IMR-90 (cell line): ENCODE measurements around the gene RNF41. TPM values are rescaled to one million over a fixed set of nuclear protein-coding genes. Genes with fewer than 3 reads are reported as not detected.
A peak's percentile ranks its signal among the peaks of the same experiment; 100 is the strongest.

Experiments used
- ATAC-seq: fragments of 200-7000 bp; cut with Tn5 transposase; 2 replicates; pipeline ENCODE4 v1.9.1; 2020; ENCODE audit warnings: low read depth, mild to moderate bottlenecking, moderate library complexity
- BruUV-seq: library from RNA; stranded (reverse); fragments of 400-500 nt; replicated peaks from 2 replicates; lab custom pipeline; 2021; lab: Mats Ljungman, UMichigan
- CTCF ChIA-PET: fragments of 300-600 bp; formaldehyde crosslinking; extraction: SDS; loops from one replicate; lab custom pipeline; 2021; ENCODE audit warnings: antibody characterized with exemption; lab: Yijun Ruan, JAX
- POLR2A ChIA-PET: fragments of 300-600 bp; sonication (Branson Sonifier 250); formaldehyde crosslinking; loops from one replicate; lab custom pipeline; 2022; ENCODE audit warnings: antibody characterized with exemption; ENCODE audit not compliant: unreplicated experiment; lab: Charles Lee
- DNase-seq: peaks from one replicate; pipeline ENCODE4 v3.0.0; 2013
- H2AFZ ChIP-seq: replicated peaks from 2 replicates; pipeline ENCODE3; 2013; ENCODE audit warnings: low read length, mild to moderate bottlenecking; ENCODE audit not compliant: poor library complexity
- H2AK5ac ChIP-seq: 2 replicates; pipeline ENCODE4 v1.6.1; 2013; ENCODE audit warnings: low read depth, low read length, inconsistent platforms
- H2AK9ac ChIP-seq: replicated peaks from 2 replicates; pipeline ENCODE3; 2013; ENCODE audit warnings: mild to moderate bottlenecking, low read depth, low read length, moderate library complexity; ENCODE audit not compliant: poor library complexity
- H2BK120ac ChIP-seq: 2 replicates; pipeline ENCODE4 v1.6.1; 2013; ENCODE audit warnings: low read depth, low read length, inconsistent platforms
- H2BK15ac ChIP-seq: 3 replicates; pipeline ENCODE4 v1.6.1; 2013; ENCODE audit warnings: low read depth, low read length, inconsistent platforms
- H2BK20ac ChIP-seq: 2 replicates; pipeline ENCODE4 v1.6.1; 2013; ENCODE audit warnings: low read depth, mild to moderate bottlenecking, inconsistent platforms, low read length, moderate library complexity
- H2BK5ac ChIP-seq: 2 replicates; pipeline ENCODE4 v1.6.1; 2013; ENCODE audit warnings: mild to moderate bottlenecking, low read depth, low read length, inconsistent platforms; ENCODE audit not compliant: poor library complexity, severe bottlenecking
- H3K14ac ChIP-seq: replicated peaks from 2 replicates; pipeline ENCODE4 v1.6.1; 2013; ENCODE audit warnings: low read depth, low read length, inconsistent platforms
- H3K18ac ChIP-seq: 2 replicates; pipeline ENCODE4 v1.6.1; 2013; ENCODE audit warnings: low read depth, low read length, control low read depth
- H3K23ac ChIP-seq: 2 replicates; pipeline ENCODE4 v1.6.1; 2013; ENCODE audit warnings: low read depth, low read length, inconsistent platforms
- H3K27ac ChIP-seq: 2 replicates; pipeline ENCODE4 v1.5.1; 2013; ENCODE audit warnings: mild to moderate bottlenecking, control low read depth, low read length; ENCODE audit not compliant: insufficient read depth
- H3K27me3 ChIP-seq: 2 replicates; pipeline ENCODE4 v1.6.1; 2013; ENCODE audit warnings: low read length; ENCODE audit not compliant: control insufficient read depth, insufficient read depth
- H3K36me3 ChIP-seq: 2 replicates; pipeline ENCODE4 v1.6.1; 2013; ENCODE audit warnings: low read length, mixed read lengths; ENCODE audit not compliant: control insufficient read depth, insufficient read depth
- H3K4ac ChIP-seq: 2 replicates; pipeline ENCODE4 v1.6.1; 2013; ENCODE audit warnings: low read depth, low read length, inconsistent platforms
- H3K4me1 ChIP-seq: 2 replicates; pipeline ENCODE4 v1.6.1; 2013; ENCODE audit warnings: low read length, mixed read lengths; ENCODE audit not compliant: control insufficient read depth, insufficient read depth
- H3K4me2 ChIP-seq: 2 replicates; pipeline ENCODE4 v1.6.1; 2013; ENCODE audit warnings: low read depth, mild to moderate bottlenecking, control low read depth, low read length, moderate library complexity
- H3K4me3 ChIP-seq: 2 replicates; pipeline ENCODE4 v1.5.1; 2013; ENCODE audit warnings: low read depth, mild to moderate bottlenecking, control low read depth, low read length, moderate library complexity; ENCODE audit not compliant: insufficient read depth
- H3K56ac ChIP-seq: 2 replicates; pipeline ENCODE4 v1.6.1; 2013; ENCODE audit warnings: low read length, inconsistent platforms; ENCODE audit not compliant: insufficient read depth; ENCODE audit errors: extremely low read depth
- H3K79me1 ChIP-seq, 2 experiments: 2 replicates each; pipeline ENCODE4 v1.6.1; 2013; ENCODE audit warnings: low read length in 2 of 2, inconsistent platforms in 1 of 2, low read depth in 1 of 2
- H3K9ac ChIP-seq: 2 replicates; pipeline ENCODE4 v1.6.1; 2013; ENCODE audit warnings: low read depth, low read length, control low read depth
- H3K9me1 ChIP-seq: 2 replicates; pipeline ENCODE4 v1.6.1; 2013; ENCODE audit warnings: low read length, inconsistent platforms; ENCODE audit not compliant: insufficient read depth
- H3K9me3 ChIP-seq: 2 replicates; pipeline ENCODE4 v1.6.1; 2013; ENCODE audit warnings: low read length; ENCODE audit not compliant: control insufficient read depth, insufficient read depth
- H4K20me1 ChIP-seq: 2 replicates; pipeline ENCODE4 v1.6.1; 2013; ENCODE audit warnings: low read length, inconsistent platforms; ENCODE audit not compliant: insufficient read depth
- H4K5ac ChIP-seq: 2 replicates; pipeline ENCODE4 v1.6.1; 2013; ENCODE audit warnings: mild to moderate bottlenecking, low read depth, low read length, control low read depth
- H4K8ac ChIP-seq, 2 experiments: 2 replicates each; pipeline ENCODE4 v1.6.1; 2013; ENCODE audit warnings: low read depth in 2 of 2, low read length in 2 of 2, control low read depth in 1 of 2, inconsistent platforms in 1 of 2
- H4K91ac ChIP-seq: 2 replicates; pipeline ENCODE4 v1.6.1; 2013; ENCODE audit warnings: low read depth, low read length, inconsistent platforms; ENCODE audit not compliant: insufficient read depth
- BHLHE40 ChIP-seq: fragments of 150-350 bp; IDR thresholded peaks from 2 replicates; pipeline ENCODE4 v1.6.1; 2016; ENCODE audit warnings: mild to moderate bottlenecking, low read depth, low read length
- CTCF ChIP-seq: conservative IDR thresholded peaks from 2 replicates; pipeline ENCODE4 v1.5.1; 2012; ENCODE audit warnings: mild to moderate bottlenecking, low read depth, low read length, improper control_type of control experiment
- ELK1 ChIP-seq: fragments of 150-350 bp; IDR thresholded peaks from 2 replicates; pipeline ENCODE4 v1.6.1; 2016; ENCODE audit warnings: low read depth, mild to moderate bottlenecking, low read length, moderate library complexity, borderline replicate concordance
- MAZ ChIP-seq: IDR thresholded peaks from 2 replicates; pipeline ENCODE4 v1.6.1; 2012; ENCODE audit warnings: low read depth, mild to moderate bottlenecking, low read length, improper control_type of control experiment, moderate library complexity, borderline replicate concordance
- MXI1 ChIP-seq: IDR thresholded peaks from 2 replicates; pipeline ENCODE4 v1.6.1; 2012; ENCODE audit warnings: low read depth, mild to moderate bottlenecking, low read length, moderate library complexity, borderline replicate concordance
- NFE2L2 ChIP-seq: fragments of 150-350 bp; IDR thresholded peaks from 2 replicates; pipeline ENCODE4 v1.6.1; 2016; ENCODE audit warnings: low read depth, mild to moderate bottlenecking, low read length
- RAD21 ChIP-seq: IDR thresholded peaks from 2 replicates; pipeline ENCODE4 v1.6.1; 2012; ENCODE audit warnings: low read length, improper control_type of control experiment
- RCOR1 ChIP-seq: IDR thresholded peaks from 2 replicates; pipeline ENCODE4 v1.6.1; 2012; ENCODE audit warnings: mild to moderate bottlenecking, low read length, improper control_type of control experiment; ENCODE audit not compliant: insufficient replicate concordance
- RFX5 ChIP-seq: IDR thresholded peaks from 2 replicates; pipeline ENCODE4 v1.8.0; 2012; ENCODE audit warnings: low read depth, mild to moderate bottlenecking, low read length, moderate library complexity
- USF2 ChIP-seq: fragments of 150-350 bp; IDR thresholded peaks from 2 replicates; pipeline ENCODE4 v1.6.1; 2017; ENCODE audit warnings: mild to moderate bottlenecking, antibody characterized with exemption, low read length, low read depth
- WGBS, 2 experiments: methylation state at CpG; one replicate each; pipeline versions ENCODE4 v1.1.5 to v1.1.7; 2013; ENCODE audit warnings: missing lambda C conversion rate in 2 of 2; ENCODE audit not compliant: insufficient read length in 1 of 2; ENCODE audit errors: extremely low coverage in 2 of 2; 5-methylcytosine and 5-hydroxymethylcytosine counted together
- dilution Hi-C: fragments of 300-500 bp; cut with HindIII; formaldehyde crosslinking; loops from one replicate; pipeline ENCODE4 v1.14.3; 2018; ENCODE audit warnings: low sequenced_read_pairs; ENCODE audit not compliant: unreplicated experiment
- in situ Hi-C: fragments of 300-500 bp; cut with MboI; formaldehyde crosslinking; loops from 3 replicates; pipeline ENCODE4 v1.14.3; 2019; ENCODE audit warnings: low sequenced_read_pairs, inconsistent platforms, mixed read lengths
- intact Hi-C: fragments of 100-400 bp; cut with micrococcal nuclease; formaldehyde crosslinking; loops from 2 replicates; pipeline ENCODE4 v1.10.0; 2022
- polyA plus RNA-seq, 3 experiments: library from polyadenylated mRNA; depleted of rRNA; stranded (reverse); fragments of >200 nt; gene quantifications; 2 replicates each; pipeline ENCODE4 v1.2.3, GENCODE V29; 2012; ENCODE audit warnings: low replicate concordance in 1 of 3
- total RNA-seq: library from RNA; depleted of rRNA; stranded (reverse); fragments of >200 nt; gene quantifications from 2 replicates; pipeline ENCODE4 v1.2.3, GENCODE V29; 2012

Gene RNF41
- total and polyA plus RNA-seq, 2 of the 4 experiments (the other 2 are of a cell fraction): 112 to 272 TPM

GRCh38 chr12:56260380-56260779, 38.7 kb upstream of the RNF41 start:
- dilution Hi-C loops: no loop called here

More at GRCh38 chr12:56260380-56260779, 38.7 kb upstream of the RNF41 start:
- TF ChIP-seq RFX5 (no peak), ELK1 (no peak), RCOR1 (no peak), USF2 (no peak), CTCF (no peak), RAD21 (no peak), BHLHE40 (no peak), MXI1 (no peak), NFE2L2 (no peak), MAZ (no peak)
- H2AK9ac ChIP-seq: no peak overlapping the region
- WGBS, 2 experiments: no CpG with 5 or more reads among the region's 8 CpGs
- H2BK120ac ChIP-seq: no peak overlapping the region
- H3K4me2 ChIP-seq: no peak overlapping the region
- no peak overlapping the region for H3K56ac ChIP-seq
- no peak overlapping the region for H3K4ac ChIP-seq
- peak overlapping the region; percentile 60; the same call in 1 of the 3 replicates for H2BK15ac ChIP-seq
- H3K27ac ChIP-seq: no peak overlapping the region
- no peak overlapping the region for H2BK5ac ChIP-seq
- H4K8ac ChIP-seq: no peak overlapping the region
- peaks cover 22% of the 10 kb centered on the region for H3K4me1 ChIP-seq
- ChIA-PET POLR2A (no interaction called here), CTCF (interaction anchor here (0.8 kb wide), 1 partner anchor 38 kb away, joined by 3 read pairs; no protein-coding TSS in a partner anchor)
- no peak overlapping the region for H4K91ac ChIP-seq
- no peak overlapping the region for H3K18ac ChIP-seq
- no peak overlapping the region for H2AFZ ChIP-seq
- H3K79me1 ChIP-seq: peaks cover 13 to 27% of the 10 kb centered on the region in 2 experiments
- DNase-seq (no peak), ATAC-seq (no peak)
- no peak overlapping the region for H3K4me3 ChIP-seq
- intact Hi-C loops (no loop called here), in situ Hi-C loops (no loop called here)
- H2BK20ac ChIP-seq: no peak overlapping the region
- peaks cover 19% of the 10 kb centered on the region for H4K20me1 ChIP-seq
- no peaks in the 10 kb centered on the region for H3K27me3 ChIP-seq
- peaks cover 16% of the 10 kb centered on the region for H3K36me3 ChIP-seq
- H4K5ac ChIP-seq: no peak overlapping the region
- no peak overlapping the region for H3K14ac ChIP-seq
- BruUV-seq: no TSS peak
- no peak overlapping the region for H3K23ac ChIP-seq
- no peak overlapping the region for H3K9ac ChIP-seq
- no peak overlapping the region for H2AK5ac ChIP-seq
- no peaks in the 10 kb centered on the region for H3K9me3 ChIP-seq
- peaks cover 23% of the 10 kb centered on the region for H3K9me1 ChIP-seq
